AG10803 (cell line): ENCODE measurements around the gene HOXC12.
A peak's percentile ranks its signal among the peaks of the same experiment; 100 is the strongest.

Experiments
- DNase-seq: peaks from one replicate; pipeline ENCODE4 v3.0.0; 2010; ENCODE audit warnings: low read depth
- H3K4me3 ChIP-seq: 2 replicates; pipeline ENCODE4 v1.5.1; 2011; ENCODE audit warnings: mild to moderate bottlenecking, low read length, control low read depth
- TF ChIP-seq, protein P1 (sequence below): conservative IDR thresholded peaks from 2 replicates; pipeline ENCODE4 v1.5.1; 2011; ENCODE audit warnings: mild to moderate bottlenecking, low read length, control low read depth, inconsistent platforms

The HOXC12 gene

DNA sequence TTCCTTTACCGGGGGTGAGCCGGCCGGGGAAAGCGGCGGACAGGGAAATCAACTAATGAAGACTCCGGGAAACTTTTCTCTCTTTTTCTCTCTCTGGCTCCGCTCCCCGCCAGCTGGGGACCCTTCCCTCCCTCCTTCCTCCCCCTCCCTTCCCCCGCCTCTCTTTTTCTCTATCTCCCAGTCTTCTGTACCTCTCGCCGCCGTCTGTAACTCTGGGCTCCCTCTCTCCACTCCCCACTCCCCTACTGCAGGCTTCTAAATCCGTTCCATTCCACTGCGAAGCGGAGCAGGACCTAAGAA, 11.3 kb downstream of the HOXC12 start:
- H3K4me3 ChIP-seq: peak overlapping the region; percentile 29
- TF ChIP-seq, protein P1, sequence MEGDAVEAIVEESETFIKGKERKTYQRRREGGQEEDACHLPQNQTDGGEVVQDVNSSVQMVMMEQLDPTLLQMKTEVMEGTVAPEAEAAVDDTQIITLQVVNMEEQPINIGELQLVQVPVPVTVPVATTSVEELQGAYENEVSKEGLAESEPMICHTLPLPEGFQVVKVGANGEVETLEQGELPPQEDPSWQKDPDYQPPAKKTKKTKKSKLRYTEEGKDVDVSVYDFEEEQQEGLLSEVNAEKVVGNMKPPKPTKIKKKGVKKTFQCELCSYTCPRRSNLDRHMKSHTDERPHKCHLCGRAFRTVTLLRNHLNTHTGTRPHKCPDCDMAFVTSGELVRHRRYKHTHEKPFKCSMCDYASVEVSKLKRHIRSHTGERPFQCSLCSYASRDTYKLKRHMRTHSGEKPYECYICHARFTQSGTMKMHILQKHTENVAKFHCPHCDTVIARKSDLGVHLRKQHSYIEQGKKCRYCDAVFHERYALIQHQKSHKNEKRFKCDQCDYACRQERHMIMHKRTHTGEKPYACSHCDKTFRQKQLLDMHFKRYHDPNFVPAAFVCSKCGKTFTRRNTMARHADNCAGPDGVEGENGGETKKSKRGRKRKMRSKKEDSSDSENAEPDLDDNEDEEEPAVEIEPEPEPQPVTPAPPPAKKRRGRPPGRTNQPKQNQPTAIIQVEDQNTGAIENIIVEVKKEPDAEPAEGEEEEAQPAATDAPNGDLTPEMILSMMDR: no peak
- DNase-seq: no peak

DNA sequence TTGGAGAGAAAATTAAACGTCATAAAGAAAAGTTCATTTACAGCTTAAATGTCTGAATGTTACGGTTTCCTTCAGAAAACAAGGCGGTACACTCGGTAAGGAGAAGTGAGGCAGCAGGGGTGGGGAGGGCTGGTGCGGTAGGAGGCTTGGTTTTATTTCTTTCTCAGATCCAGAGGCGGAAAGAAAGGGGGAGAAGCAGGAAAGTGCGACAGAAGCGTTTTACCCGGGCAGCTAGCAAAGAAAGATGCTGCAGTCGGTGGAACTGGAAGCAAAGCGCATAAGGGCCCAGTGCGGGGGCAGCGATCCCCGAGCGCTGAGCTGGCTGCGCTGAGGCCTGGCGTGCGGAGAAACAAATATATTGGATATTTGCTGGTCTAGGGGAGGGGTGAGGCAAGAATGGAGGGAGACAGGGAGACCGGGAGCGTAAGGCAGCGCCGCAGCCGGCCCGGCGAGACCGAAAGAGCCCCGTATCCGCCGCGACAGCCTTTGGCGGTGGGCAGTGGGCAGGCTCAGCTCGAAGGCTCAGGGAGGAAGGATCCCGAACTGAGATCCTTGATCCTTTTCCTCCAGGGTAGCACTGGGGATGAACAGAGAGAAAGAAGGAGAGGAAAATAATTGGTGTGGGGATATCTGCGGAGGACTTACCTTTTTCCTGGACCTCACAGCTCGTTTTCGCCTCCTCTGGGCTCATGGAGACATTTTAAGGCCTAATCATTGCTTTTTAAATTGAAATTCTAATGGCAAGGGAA, 11.9 kb downstream of the HOXC12 start:
- H3K4me3 ChIP-seq: peak overlapping the region; percentile 29
- TF ChIP-seq, protein P1: no peak
- DNase-seq: no peak

DNA sequence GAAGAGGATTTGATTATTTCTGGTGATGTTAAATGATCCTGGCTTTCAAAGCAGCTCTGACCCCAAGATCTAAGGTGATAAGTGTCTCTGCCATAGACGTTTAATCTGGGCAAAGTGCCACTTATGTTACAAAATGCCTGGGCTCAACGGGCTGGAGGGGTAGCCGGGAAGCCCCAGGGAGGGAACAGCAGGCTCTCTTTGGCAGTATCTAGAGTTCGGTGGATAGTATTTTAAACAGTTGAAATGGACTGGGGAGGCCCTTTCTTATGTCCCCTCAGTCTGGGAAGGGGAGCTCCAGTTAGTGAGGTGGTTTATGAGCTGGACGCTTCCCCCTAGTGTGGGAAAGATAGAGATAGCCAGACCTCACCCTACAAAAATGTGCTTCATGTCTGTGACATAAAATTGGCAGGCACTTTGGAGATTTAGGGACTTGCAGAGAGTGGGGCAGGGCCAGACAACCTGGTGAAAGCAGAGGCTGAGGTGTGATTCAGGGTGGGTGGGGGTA, 12.8 kb downstream of the HOXC12 start:
- TF ChIP-seq, protein P1: no peak
- H3K4me3 ChIP-seq: no peak overlapping the region
- DNase-seq: no peak

DNA sequence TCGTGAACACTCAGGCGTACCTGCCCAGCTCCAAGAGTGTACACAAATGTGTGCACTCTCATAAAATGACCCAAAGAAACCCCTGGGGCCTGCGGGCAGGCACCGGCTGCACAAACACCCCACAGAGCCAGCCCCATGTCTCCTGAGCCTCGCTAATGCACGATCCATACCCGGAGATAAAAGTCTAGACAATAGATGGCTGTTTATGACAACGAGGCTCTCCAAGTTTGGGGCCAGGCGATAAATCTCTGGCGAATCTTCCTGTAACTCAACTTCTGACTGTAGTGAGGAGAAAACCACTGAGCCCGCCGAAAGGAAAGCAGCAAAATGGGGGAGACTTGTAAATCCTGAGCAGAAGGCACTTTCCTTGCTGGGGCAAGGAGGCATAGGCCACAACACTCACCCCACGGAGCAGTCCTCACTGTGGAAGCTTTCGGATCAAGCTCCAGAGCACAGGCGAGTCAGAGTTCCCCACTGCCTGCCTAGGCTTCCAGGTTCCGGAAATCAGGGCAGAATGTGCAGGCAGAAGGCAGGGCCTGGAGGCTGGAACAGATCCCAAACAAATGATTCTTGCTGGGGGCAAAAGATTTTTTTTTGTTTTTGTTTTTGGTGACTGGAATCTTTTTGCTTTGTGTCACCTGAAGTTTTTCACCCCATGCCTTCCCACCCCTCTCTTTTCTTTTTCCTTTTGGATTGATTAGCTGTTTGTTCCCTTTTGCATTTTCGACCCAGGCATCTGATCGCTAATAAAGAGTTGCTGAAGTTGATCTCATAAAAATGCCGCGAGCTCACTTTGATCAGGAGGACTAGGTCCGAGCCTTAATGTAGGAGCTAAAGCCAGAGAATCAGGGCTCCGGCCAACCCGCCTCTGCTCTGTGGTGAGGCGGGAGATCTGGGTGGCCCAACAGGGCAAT, 13.8 kb downstream of the HOXC12 start:
- no peak overlapping the region for H3K4me3 ChIP-seq

DNA sequence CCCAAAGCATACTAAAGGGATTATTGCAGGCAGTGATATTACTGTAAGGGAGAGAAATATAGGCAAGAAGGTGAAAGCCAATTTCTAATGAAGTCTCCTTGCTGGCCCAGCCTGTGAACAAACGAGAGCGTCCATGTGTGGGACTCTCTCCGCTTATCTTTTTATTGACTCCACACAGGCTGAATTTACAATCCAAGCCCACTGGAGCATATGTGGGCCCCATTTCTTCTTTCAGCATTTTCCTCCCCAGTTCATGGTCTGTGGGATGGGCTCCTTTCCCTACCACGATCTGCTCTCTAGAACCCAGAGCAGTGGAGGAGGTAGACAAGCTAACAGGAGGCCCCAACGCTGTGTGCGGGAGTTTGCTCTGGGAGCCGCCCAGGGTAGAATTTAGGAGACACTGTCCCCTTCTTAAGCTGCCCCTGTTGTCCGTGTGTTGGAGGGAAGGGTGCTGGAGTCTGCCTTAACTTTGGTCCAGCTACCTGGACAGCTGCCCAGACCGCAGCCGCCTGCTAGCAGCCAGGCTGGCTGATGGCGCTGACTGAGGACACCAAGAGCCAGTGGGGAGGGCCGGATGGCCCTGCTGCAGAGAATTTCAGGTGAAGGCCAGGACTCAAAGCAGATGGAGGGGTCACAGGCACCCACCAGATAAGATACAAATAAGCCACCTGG, 15.0 kb downstream of the HOXC12 start:
- no peak for DNase-seq
- TF ChIP-seq, protein P1: no peak
- H3K4me3 ChIP-seq: no peak overlapping the region

More for the DNA sequence above, 13.8 kb downstream of the HOXC12 start:
- TF ChIP-seq, protein P1: no peak
- no peak for DNase-seq

DNA sequence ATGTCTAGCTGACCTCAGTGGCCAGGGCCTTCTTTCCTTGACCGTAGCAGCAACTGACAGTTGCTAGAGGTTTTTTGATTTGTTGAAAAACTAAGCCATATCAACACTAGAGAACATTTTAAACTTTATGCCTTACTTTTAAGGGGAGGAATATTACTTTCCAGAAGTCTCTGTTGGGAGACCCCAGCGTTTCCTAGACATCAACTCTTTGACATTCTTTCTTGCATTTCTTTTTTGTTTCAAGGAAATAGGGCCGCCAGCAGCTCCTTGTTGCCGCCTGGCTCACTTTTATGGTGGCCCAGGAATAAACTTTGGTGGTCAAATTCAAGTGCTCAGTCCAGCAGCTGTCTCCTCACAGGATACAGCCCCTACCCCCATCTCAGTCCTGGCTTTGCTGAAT, 15.7 kb downstream of the HOXC12 start:
- TF ChIP-seq, protein P1: no peak
- H3K4me3 ChIP-seq: no peak overlapping the region
- DNase-seq: no peak
